PC-3 (cell line): ENCODE measurements around the gene AVEN. TPM values are rescaled to one million over a fixed set of nuclear protein-coding genes. Genes with fewer than 3 reads are reported as not detected.

Source experiments
- ATAC-seq: fragments of 200-7000 bp; cut with Tn5 transposase; 2 replicates; pipeline ENCODE4 v1.9.1; 2020; ENCODE audit warnings: mild to moderate bottlenecking, moderate library complexity
- BruUV-seq: library from RNA; stranded (reverse); fragments of 400-500 nt; replicated peaks from 2 replicates; lab custom pipeline; 2021; lab: Mats Ljungman, UMichigan
- CTCF ChIA-PET: fragments of 300-600 bp; sonication (Branson Sonifier 250); formaldehyde crosslinking; loops from one replicate; lab custom pipeline; 2022; ENCODE audit warnings: antibody characterized with exemption; lab: Charles Lee
- POLR2A ChIA-PET: fragments of 300-600 bp; sonication (Branson Sonifier 250); formaldehyde crosslinking; loops from one replicate; lab custom pipeline; 2022; ENCODE audit warnings: antibody characterized with exemption; ENCODE audit not compliant: unreplicated experiment; lab: Charles Lee
- DNase-seq: peaks from one replicate; pipeline ENCODE4 v3.0.0-alpha.2; 2015
- H2AFZ ChIP-seq: fragments of 300-600 bp; sonication (generic); 2 replicates; pipeline ENCODE4 v1.6.0; 2016; ENCODE audit warnings: antibody characterized with exemption, low read length
- H3F3A ChIP-seq: fragments of 300-600 bp; sonication (generic); one replicate; pipeline ENCODE4 v1.6.0; 2017; ENCODE audit warnings: antibody characterized with exemption, low read length, control low read depth, mild to moderate bottlenecking; ENCODE audit not compliant: unreplicated experiment
- H3K27ac ChIP-seq: fragments of 300-600 bp; sonication (generic); 2 replicates; pipeline ENCODE4 v1.5.1; 2016; ENCODE audit warnings: mild to moderate bottlenecking, low read length
- H3K27me3 ChIP-seq: fragments of 300-600 bp; sonication (generic); 2 replicates; pipeline ENCODE4 v1.6.1; 2016; ENCODE audit warnings: low read length, mixed read lengths
- H3K36me3 ChIP-seq: fragments of 300-600 bp; sonication (generic); 2 replicates; pipeline ENCODE4 v1.6.1; 2016; ENCODE audit warnings: low read depth, mixed run types, low read length, mixed read lengths
- H3K4me1 ChIP-seq: fragments of 300-600 bp; sonication (generic); 2 replicates; pipeline ENCODE4 v1.5.1; 2016; ENCODE audit warnings: low read length; ENCODE audit not compliant: insufficient read depth
- H3K4me2 ChIP-seq: fragments of 300-600 bp; sonication (generic); 2 replicates; pipeline ENCODE4 v1.6.0; 2016; ENCODE audit warnings: low read length
- H3K4me3 ChIP-seq: fragments of 300-600 bp; sonication (generic); 2 replicates; pipeline ENCODE4 v1.5.1; 2016; ENCODE audit warnings: mild to moderate bottlenecking, low read length, mixed read lengths
- H3K79me2 ChIP-seq: fragments of 300-600 bp; sonication (generic); 2 replicates; pipeline ENCODE4 v1.6.1; 2017; ENCODE audit warnings: low read length, mixed read lengths
- H3K9ac ChIP-seq: fragments of 300-600 bp; sonication (generic); 2 replicates; pipeline ENCODE4 v1.6.0; 2016; ENCODE audit warnings: mild to moderate bottlenecking, low read length
- H3K9me2 ChIP-seq: fragments of 300-600 bp; sonication (generic); replicated peaks from 2 replicates; pipeline ENCODE4 v1.6.1; 2016; ENCODE audit warnings: mixed run types, low read length, mixed read lengths
- H3K9me3 ChIP-seq: fragments of 300-600 bp; sonication (generic); 2 replicates; pipeline ENCODE4 v1.6.1; 2016; ENCODE audit warnings: low read length, mixed read lengths
- H4K20me1 ChIP-seq: fragments of 300-600 bp; sonication (generic); 2 replicates; pipeline ENCODE4 v1.6.1; 2016; ENCODE audit warnings: low read length, mixed read lengths
- EZH2 ChIP-seq: fragments of 300-600 bp; sonication (generic); IDR thresholded peaks from one replicate; pipeline ENCODE4 v1.6.1; 2017; ENCODE audit warnings: antibody characterized with exemption, mild to moderate bottlenecking, low read length; ENCODE audit not compliant: unreplicated experiment
- EZH2phosphoT487 ChIP-seq: fragments of 300-600 bp; sonication (generic); IDR thresholded peaks from 2 replicates; pipeline ENCODE4 v1.6.1; 2018; ENCODE audit warnings: mild to moderate bottlenecking, antibody characterized with exemption, low read length, borderline replicate concordance
- intact Hi-C: fragments of 100-400 bp; cut with micrococcal nuclease; formaldehyde crosslinking; loops from 2 replicates; pipeline ENCODE4 v1.9.0; 2023
- total RNA-seq: library from RNA; depleted of rRNA; stranded (reverse); fragments of >200 nt; gene quantifications from 2 replicates; pipeline ENCODE4 v1.2.3, GENCODE V29; 2014
- TF ChIP-seq, protein P1 (sequence below): fragments of 300-600 bp; sonication (generic); conservative IDR thresholded peaks from 2 replicates; pipeline ENCODE4 v1.5.1; 2017; ENCODE audit warnings: antibody characterized with exemption, low read depth, mild to moderate bottlenecking, low read length

The AVEN gene
- total RNA-seq, 1 experiment from 2014 or later, result 10.5 TPM

DNA sequence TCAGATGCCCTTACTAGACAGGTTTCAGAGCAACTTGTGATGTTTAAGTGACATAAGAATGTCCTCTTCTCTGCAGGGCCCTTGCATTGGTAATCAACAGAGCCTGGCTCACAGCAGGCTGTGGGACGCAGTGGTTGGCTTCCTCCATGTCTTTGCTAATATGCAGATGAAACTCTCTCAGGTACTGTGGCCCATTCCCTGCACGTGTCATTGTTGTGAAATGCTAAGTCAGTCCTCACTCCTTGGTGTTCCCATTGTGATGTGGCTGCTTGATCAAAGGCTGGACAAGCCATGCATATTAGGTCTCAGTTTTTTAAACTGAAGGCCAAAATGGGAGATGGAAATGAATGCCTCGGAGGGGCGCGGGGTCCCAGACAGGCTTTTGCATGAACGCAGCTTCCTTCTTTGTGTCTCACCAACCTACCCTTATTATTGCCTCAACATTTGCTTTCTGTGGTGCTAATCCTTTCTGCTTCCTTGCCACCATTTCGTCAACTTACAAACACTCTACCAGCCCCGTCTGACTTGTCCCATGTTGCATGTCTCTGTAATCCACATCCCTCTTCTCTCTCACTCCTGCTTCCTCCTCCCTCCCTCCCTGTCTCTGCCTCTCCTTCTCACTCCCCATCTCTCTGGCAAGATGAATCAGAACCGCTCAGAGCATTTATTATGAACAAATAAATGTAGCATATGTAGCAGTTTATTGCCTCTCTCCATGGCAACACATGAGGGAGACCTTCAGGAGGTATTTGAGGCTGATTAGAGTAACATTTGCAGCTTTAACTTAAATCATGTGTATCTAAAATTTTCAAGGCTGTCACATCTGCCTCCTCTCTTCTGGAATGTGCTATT is 203.9 kb downstream of the AVEN start:
- H3K9me2 ChIP-seq, result 0 out of 2 replicates have a peak, but pooled peaks cover 11% of the 10 kb centered on the region
- H3F3A ChIP-seq, result no peaks in the 10 kb centered on the region
- H3K4me2 ChIP-seq, result no peak overlapping the region
- no peak overlapping the region for H3K27ac ChIP-seq
- no peaks in the 10 kb centered on the region for H3K79me2 ChIP-seq
- H2AFZ ChIP-seq, result no peak overlapping the region
- BruUV-seq, result no TSS peak
- H3K9ac ChIP-seq, result no peak overlapping the region
- H3K4me1 ChIP-seq, result no peaks in the 10 kb centered on the region
- ChIA-PET CTCF (no interaction called here), POLR2A (no interaction called here)
- H3K4me3 ChIP-seq, result no peak overlapping the region
- no peaks in the 10 kb centered on the region for H4K20me1 ChIP-seq
- H3K9me3 ChIP-seq, result no peaks in the 10 kb centered on the region
- intact Hi-C loops, result no loop called here
- TF ChIP-seq EZH2phosphoT487 (no peak), EZH2 (no peak)
- TF ChIP-seq, protein P1, sequence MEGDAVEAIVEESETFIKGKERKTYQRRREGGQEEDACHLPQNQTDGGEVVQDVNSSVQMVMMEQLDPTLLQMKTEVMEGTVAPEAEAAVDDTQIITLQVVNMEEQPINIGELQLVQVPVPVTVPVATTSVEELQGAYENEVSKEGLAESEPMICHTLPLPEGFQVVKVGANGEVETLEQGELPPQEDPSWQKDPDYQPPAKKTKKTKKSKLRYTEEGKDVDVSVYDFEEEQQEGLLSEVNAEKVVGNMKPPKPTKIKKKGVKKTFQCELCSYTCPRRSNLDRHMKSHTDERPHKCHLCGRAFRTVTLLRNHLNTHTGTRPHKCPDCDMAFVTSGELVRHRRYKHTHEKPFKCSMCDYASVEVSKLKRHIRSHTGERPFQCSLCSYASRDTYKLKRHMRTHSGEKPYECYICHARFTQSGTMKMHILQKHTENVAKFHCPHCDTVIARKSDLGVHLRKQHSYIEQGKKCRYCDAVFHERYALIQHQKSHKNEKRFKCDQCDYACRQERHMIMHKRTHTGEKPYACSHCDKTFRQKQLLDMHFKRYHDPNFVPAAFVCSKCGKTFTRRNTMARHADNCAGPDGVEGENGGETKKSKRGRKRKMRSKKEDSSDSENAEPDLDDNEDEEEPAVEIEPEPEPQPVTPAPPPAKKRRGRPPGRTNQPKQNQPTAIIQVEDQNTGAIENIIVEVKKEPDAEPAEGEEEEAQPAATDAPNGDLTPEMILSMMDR, result no peak
- peak; percentile 70 for ATAC-seq
- no peaks in the 10 kb centered on the region for H3K36me3 ChIP-seq
- DNase-seq, result no peak
- no peaks in the 10 kb centered on the region; the same call in 1 of the 2 replicates for H3K27me3 ChIP-seq

DNA sequence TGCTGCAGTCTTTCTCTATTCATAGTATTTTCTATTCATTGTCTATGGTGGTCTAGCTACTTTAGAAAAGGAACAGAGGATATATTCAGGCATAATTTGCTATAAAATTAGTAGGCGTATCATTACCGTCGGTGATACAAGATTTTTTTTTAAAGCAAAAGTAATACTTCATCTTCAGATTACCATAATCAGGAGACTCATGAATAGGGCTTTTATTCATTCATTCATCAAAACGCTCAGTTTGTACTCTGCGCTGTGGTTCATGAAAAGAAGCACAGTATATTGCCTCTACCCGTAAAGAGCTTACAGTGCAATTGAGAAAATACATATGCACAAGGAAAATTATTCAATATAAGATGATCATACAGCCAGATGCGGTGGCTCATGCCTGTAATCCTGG is 207.4 kb downstream of the AVEN start:
- POLR2A ChIA-PET, result no interaction called here
- CTCF ChIA-PET, result no interaction called here
- H3K27ac ChIP-seq, result no peak overlapping the region
- H4K20me1 ChIP-seq, result no peaks in the 10 kb centered on the region
- H3F3A ChIP-seq, result no peaks in the 10 kb centered on the region
- intact Hi-C loops, result no loop called here
- H3K9me2 ChIP-seq, result no peaks in the 10 kb centered on the region
- no peaks in the 10 kb centered on the region for H3K4me1 ChIP-seq
- no peaks in the 10 kb centered on the region for H3K79me2 ChIP-seq
- no TSS peak for BruUV-seq
- H3K4me3 ChIP-seq, result no peak overlapping the region
- H3K36me3 ChIP-seq, result no peaks in the 10 kb centered on the region
- TF ChIP-seq EZH2phosphoT487 (no peak), EZH2 (no peak)
- TF ChIP-seq, protein P1, result no peak
- ATAC-seq (no peak), DNase-seq (no peak)
- no peak overlapping the region for H3K4me2 ChIP-seq
- H3K27me3 ChIP-seq, result peaks cover 2% of the 10 kb centered on the region; the same call in 1 of the 2 replicates
- H2AFZ ChIP-seq, result no peak overlapping the region
- H3K9me3 ChIP-seq, result no peaks in the 10 kb centered on the region
- no peak overlapping the region for H3K9ac ChIP-seq

DNA sequence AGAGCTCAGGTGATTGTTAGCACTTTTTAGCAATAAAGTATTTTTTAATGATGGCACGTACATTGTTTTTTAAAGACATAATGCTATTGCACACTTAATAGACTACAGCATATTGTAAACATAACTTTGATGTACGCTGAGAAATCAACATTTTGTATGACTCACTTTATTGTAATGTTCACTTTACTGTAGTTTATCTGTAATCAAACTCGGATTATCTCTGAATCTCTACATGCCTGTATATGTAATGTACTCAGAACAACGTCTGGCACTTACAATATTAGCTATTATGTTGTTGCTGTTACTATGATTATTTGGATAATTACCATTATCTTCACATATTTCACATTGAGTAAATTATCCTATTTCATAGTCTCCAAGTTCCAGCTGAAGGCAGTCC is 208.7 kb downstream of the AVEN start:
- CTCF ChIA-PET, result no interaction called here
- TF ChIP-seq, protein P1, result no peak
- TF ChIP-seq EZH2, result no peak
- no peak for TF ChIP-seq EZH2phosphoT487
- intact Hi-C loops, result no loop called here

More for the DNA sequence above, 208.7 kb downstream of the AVEN start:
- no peak for ATAC-seq
- H3K9me3 ChIP-seq, result no peaks in the 10 kb centered on the region
- H3K27me3 ChIP-seq, result peaks cover 10% of the 10 kb centered on the region; the same call in 1 of the 2 replicates
- no peaks in the 10 kb centered on the region for H3K36me3 ChIP-seq
- H3K79me2 ChIP-seq, result no peaks in the 10 kb centered on the region
- no peak overlapping the region for H2AFZ ChIP-seq
- no TSS peak for BruUV-seq
- H4K20me1 ChIP-seq, result no peaks in the 10 kb centered on the region
- no peaks in the 10 kb centered on the region for H3K9me2 ChIP-seq
- H3F3A ChIP-seq, result no peaks in the 10 kb centered on the region
- no peak overlapping the region for H3K27ac ChIP-seq
- H3K4me2 ChIP-seq, result no peak overlapping the region
- DNase-seq, result peak; percentile 14
- H3K4me3 ChIP-seq, result no peak overlapping the region
- H3K4me1 ChIP-seq, result no peaks in the 10 kb centered on the region
- no peak overlapping the region for H3K9ac ChIP-seq
- POLR2A ChIA-PET, result interaction anchor here (0.6 kb wide), 2 partner anchors 86 to 1888 kb away, joined by 3 to 5 read pairs; no protein-coding TSS in a partner anchor
